ENCODE results near the gene ARHGAP26.
A peak's percentile ranks its signal among the peaks of the same experiment; 100 is the strongest.

ARHGAP26 gene

GRCh38 chr5:142740474-142741242, 29.5 kb upstream of the ARHGAP26 start:
- no peak overlapping the region for H3K4me3 ChIP-seq (ENCODE audit: low read depth, low read length)
- no peak for DNase-seq (ENCODE audit: low read depth)
- TF ChIP-seq CTCF (IDR thresholded peaks at IDR 0.05; ENCODE audit: insufficient read depth, low read depth, low read length, missing control alignments) = no peak

GRCh38 chr5:142743592-142744441, 26.4 kb upstream of the ARHGAP26 start:
- H3K4me3 ChIP-seq (ENCODE audit: low read depth, low read length) = no peak overlapping the region
- DNase-seq (ENCODE audit: low read depth) = no peak
- TF ChIP-seq CTCF (IDR thresholded peaks at IDR 0.05; ENCODE audit: insufficient read depth, low read depth, low read length, missing control alignments) = no peak

- no peak for DNase-seq (ENCODE audit: low read depth)
- no peak overlapping the region for H3K4me3 ChIP-seq (ENCODE audit: low read depth, low read length)
- no peak for TF ChIP-seq CTCF (IDR thresholded peaks at IDR 0.05; ENCODE audit: insufficient read depth, low read depth, low read length, missing control alignments)
These were observed 24.9 kb upstream of the ARHGAP26 start for GRCh38 chr5:142745268-142745667.

GRCh38 chr5:142746532-142747433, 23.4 kb upstream of the ARHGAP26 start:
- no peak overlapping the region for H3K4me3 ChIP-seq (ENCODE audit: low read depth, low read length)
- TF ChIP-seq CTCF (IDR thresholded peaks at IDR 0.05; ENCODE audit: insufficient read depth, low read depth, low read length, missing control alignments) = no peak
- no peak for DNase-seq (ENCODE audit: low read depth)

GRCh38 chr5:142748132-142748531, 22.0 kb upstream of the ARHGAP26 start:
- no peak overlapping the region for H3K4me3 ChIP-seq (ENCODE audit: low read depth, low read length)
- no peak for DNase-seq (ENCODE audit: low read depth)
- TF ChIP-seq CTCF (IDR thresholded peaks at IDR 0.05; ENCODE audit: insufficient read depth, low read depth, low read length, missing control alignments) = no peak

- no peak overlapping the region for H3K4me3 ChIP-seq (ENCODE audit: low read depth, low read length)
- peak; percentile 55 for TF ChIP-seq CTCF (IDR thresholded peaks at IDR 0.05; ENCODE audit: insufficient read depth, low read depth, low read length, missing control alignments)
- peak; percentile 54 for DNase-seq (ENCODE audit: low read depth)
These were observed 21.5 kb upstream of the ARHGAP26 start for GRCh38 chr5:142748568-142749249.
